SW480 (cell line): ENCODE data around the gene BCL10.

Experiments
- DNase-seq: peaks from one replicate; pipeline ENCODE4 v3.0.0-alpha.2; 2016; ENCODE audit warnings: low spot score

The BCL10 gene

GRCh38 chr1:85276215-85276977, at the start of gene BCL10:
Gene BCL10, minus strand, starts transcription at chr1:85276632. Its CDS starts 280 bp downstream, at chr1:85276352.
- peak; percentile 98 for DNase-seq

GRCh38 chr1:85325920-85326319, 49.5 kb upstream of the BCL10 start:
- DNase-seq, result peak; percentile 22

GRCh38 chr1:85323770-85324169, 47.3 kb upstream of the BCL10 start:
- DNase-seq, result no peak

GRCh38 chr1:85322655-85323054, 46.2 kb upstream of the BCL10 start:
- no peak for DNase-seq

GRCh38 chr1:85321237-85321964, 45.0 kb upstream of the BCL10 start:
- peak; percentile 69 for DNase-seq

GRCh38 chr1:85320371-85321131, 44.1 kb upstream of the BCL10 start:
- DNase-seq, result no peak

GRCh38 chr1:85319931-85320330, 43.5 kb upstream of the BCL10 start:
- DNase-seq, result no peak

- no peak for DNase-seq
Measured at GRCh38 chr1:85319491-85319890, 43.1 kb upstream of the BCL10 start.

GRCh38 chr1:85318217-85318616, 41.8 kb upstream of the BCL10 start:
- no peak for DNase-seq

- no peak for DNase-seq
Measured at GRCh38 chr1:85317560-85317959, 41.1 kb upstream of the BCL10 start.

GRCh38 chr1:85316321-85316720, 39.9 kb upstream of the BCL10 start:
- DNase-seq, result no peak

GRCh38 chr1:85315789-85316188, 39.4 kb upstream of the BCL10 start:
- DNase-seq, result no peak

- no peak for DNase-seq
Measured at GRCh38 chr1:85314726-85315125, 38.3 kb upstream of the BCL10 start.

GRCh38 chr1:85313888-85314696, 37.7 kb upstream of the BCL10 start:
- no peak for DNase-seq

- DNase-seq, result no peak
Measured at GRCh38 chr1:85311818-85312217, 35.4 kb upstream of the BCL10 start.

GRCh38 chr1:85308833-85309350, 32.5 kb upstream of the BCL10 start:
- no peak for DNase-seq

GRCh38 chr1:85307987-85308832, 31.8 kb upstream of the BCL10 start:
- DNase-seq, result peak; percentile 67

- DNase-seq, result no peak
Measured at GRCh38 chr1:85306236-85306635, 29.8 kb upstream of the BCL10 start.

GRCh38 chr1:85303440-85304162, 27.2 kb upstream of the BCL10 start:
- DNase-seq, result no peak

- no peak for DNase-seq
Measured at GRCh38 chr1:85300140-85300539, 23.7 kb upstream of the BCL10 start.
